Kidney epithelial cell (primary cell): ENCODE results near the gene RING1. TPM values are rescaled to one million over a fixed set of nuclear protein-coding genes. Genes with fewer than 3 reads are reported as not detected.

ENCODE experiments used
- DNase-seq: peaks from one replicate; pipeline ENCODE4 v3.0.0-alpha.2; 2010; ENCODE audit warnings: low read depth
- H3K27me3 ChIP-seq: 2 replicates; pipeline ENCODE4 v1.6.0; 2011; ENCODE audit warnings: low read length; ENCODE audit not compliant: control insufficient read depth, insufficient read depth
- H3K36me3 ChIP-seq: 2 replicates; pipeline ENCODE4 v1.5.1; 2011; ENCODE audit warnings: low read length; ENCODE audit not compliant: control insufficient read depth, insufficient read depth
- H3K4me3 ChIP-seq: 2 replicates; pipeline ENCODE4 v1.5.1; 2011; ENCODE audit warnings: low read depth, mild to moderate bottlenecking, control low read depth, low read length
- CTCF ChIP-seq: IDR thresholded peaks from 2 replicates; pipeline ENCODE4 v1.5.1; 2011; ENCODE audit warnings: mild to moderate bottlenecking, moderate library complexity, low read length, control low read depth, inconsistent platforms; ENCODE audit not compliant: insufficient read depth, poor library complexity, severe bottlenecking
- total RNA-seq: library from RNA; depleted of rRNA; stranded (reverse); fragments of >200 nt; gene quantifications from 2 replicates; pipeline ENCODE4 v1.2.3, GENCODE V29; 2015

The RING1 gene
- total RNA-seq, 1 donor from 2014 or later = 12.1 TPM

GRCh38 chr6:33211666-33212422, 3.5 kb downstream of the RING1 start:
- H3K4me3 ChIP-seq = no peak overlapping the region
- TF ChIP-seq CTCF = no peak
- peaks cover 2% of the 10 kb centered on the region for H3K36me3 ChIP-seq
- peaks cover 8% of the 10 kb centered on the region for H3K27me3 ChIP-seq
- DNase-seq = no peak

GRCh38 chr6:33212857-33213165, 4.5 kb downstream of the RING1 start:
- H3K27me3 ChIP-seq = peaks cover 8% of the 10 kb centered on the region
- DNase-seq = no peak
- peak overlapping the region; percentile 41 for H3K4me3 ChIP-seq
- no peak for TF ChIP-seq CTCF
- peaks cover 2% of the 10 kb centered on the region for H3K36me3 ChIP-seq

- peaks cover 8% of the 10 kb centered on the region for H3K27me3 ChIP-seq
- no peak for TF ChIP-seq CTCF
- no peak for DNase-seq
- H3K4me3 ChIP-seq = peak overlapping the region; percentile 41
- H3K36me3 ChIP-seq = peaks cover 2% of the 10 kb centered on the region
Observed at GRCh38 chr6:33213166-33213988, 5.1 kb downstream of the RING1 start.

GRCh38 chr6:33213989-33214335, 5.7 kb downstream of the RING1 start:
- DNase-seq = no peak
- peak overlapping the region; percentile 41 for H3K4me3 ChIP-seq

GRCh38 chr6:33215271-33216116, 7.2 kb downstream of the RING1 start:
- Histone ChIP-seq H3K27me3 (peaks cover 8% of the 10 kb centered on the region), H3K4me3 (no peak overlapping the region), H3K36me3 (no peaks in the 10 kb centered on the region)
- DNase-seq = no peak
- TF ChIP-seq CTCF = no peak

More at GRCh38 chr6:33213989-33214335, 5.7 kb downstream of the RING1 start:
- H3K27me3 ChIP-seq = peaks cover 8% of the 10 kb centered on the region
- H3K36me3 ChIP-seq = peaks cover 2% of the 10 kb centered on the region
- no peak for TF ChIP-seq CTCF
